H1 (cell line): ENCODE results near the gene PSPC1. TPM values are rescaled to one million over a fixed set of nuclear protein-coding genes. Genes with fewer than 3 reads are reported as not detected.

Experiments
- BACH1 ChIP-seq: IDR thresholded peaks from 2 replicates; pipeline ENCODE4 v1.6.1; 2012; ENCODE audit warnings: low read length, improper control_type of control experiment
- JUND ChIP-seq: IDR thresholded peaks from 2 replicates; pipeline ENCODE4 v1.6.1; 2011; ENCODE audit warnings: mild to moderate bottlenecking, improper control_type of control experiment, low read length
- MAFK ChIP-seq: IDR thresholded peaks from 2 replicates; pipeline ENCODE4 v1.6.1; 2012; ENCODE audit warnings: low read depth, mild to moderate bottlenecking, improper control_type of control experiment, low read length
- NANOG ChIP-seq: IDR thresholded peaks from 2 replicates; pipeline ENCODE4 v1.6.1; 2011; ENCODE audit warnings: low read length, low read depth, mild to moderate bottlenecking, inconsistent platforms; ENCODE audit not compliant: insufficient read depth, poor library complexity, severe bottlenecking
- PHF8 ChIP-seq: fragments of 200-600 bp; sonication (generic); conservative IDR thresholded peaks from 2 replicates; pipeline ENCODE4 v1.7.1; 2012; ENCODE audit warnings: low read depth, mild to moderate bottlenecking, inconsistent platforms, low read length, moderate library complexity
- POLR2A ChIP-seq, 2 experiments: IDR thresholded peaks; 1 replicate in 1 of 2; 2 replicates in 1 of 2; pipeline ENCODE4 v1.6.1; 2011; ENCODE audit warnings: low read depth in 2 of 2, low read length in 2 of 2, mild to moderate bottlenecking in 2 of 2; ENCODE audit errors: control extremely low read depth in 1 of 2
- SP2 ChIP-seq: IDR thresholded peaks from 2 replicates; pipeline ENCODE4 v1.6.1; 2012; ENCODE audit warnings: mild to moderate bottlenecking, low read length, inconsistent platforms
- SP4 ChIP-seq: IDR thresholded peaks from 2 replicates; pipeline ENCODE4 v1.6.1; 2012; ENCODE audit warnings: low read length, inconsistent platforms
- polyA plus RNA-seq, 7 experiments: library from polyadenylated mRNA; depleted of rRNA in 3 of 7; stranded (reverse) in 5 of 7; unstranded in 2 of 7; fragments of >200 nt in 5 of 7; fragments of 200-250 nt in 2 of 7; gene quantifications; 1 replicate in 5 of 7; 2 replicates in 1 of 7; 4 replicates in 1 of 7; pipeline versions ENCODE4 v1.2.1 to v1.2.3, GENCODE V29; 2011 to 2013; ENCODE audit warnings: missing spikeins in 2 of 7, mixed read lengths in 2 of 7
- total RNA-seq: library from RNA; stranded (reverse); fragmentation: NEBNext Ultra II Directional; extraction: Animal tissue kit (Norgen Biotek cat#: 25700); gene quantifications from 2 replicates; pipeline ENCODE4 v1.2.1, GENCODE V29; 2021
- TF ChIP-seq, protein P1 (sequence below): fragments of 300-600 bp; sonication (generic); IDR thresholded peaks from 2 replicates; pipeline ENCODE4 v1.7.1; 2012; ENCODE audit warnings: low read length, moderate library complexity, mild to moderate bottlenecking, inconsistent platforms; ENCODE audit not compliant: insufficient replicate concordance

Gene PSPC1
- total and polyA plus RNA-seq, 2 of the 8 experiments (the other 6 are each of a cell fraction or from before 2014, with no cell fraction given) = 53.4 to 97.4 TPM

DNA sequence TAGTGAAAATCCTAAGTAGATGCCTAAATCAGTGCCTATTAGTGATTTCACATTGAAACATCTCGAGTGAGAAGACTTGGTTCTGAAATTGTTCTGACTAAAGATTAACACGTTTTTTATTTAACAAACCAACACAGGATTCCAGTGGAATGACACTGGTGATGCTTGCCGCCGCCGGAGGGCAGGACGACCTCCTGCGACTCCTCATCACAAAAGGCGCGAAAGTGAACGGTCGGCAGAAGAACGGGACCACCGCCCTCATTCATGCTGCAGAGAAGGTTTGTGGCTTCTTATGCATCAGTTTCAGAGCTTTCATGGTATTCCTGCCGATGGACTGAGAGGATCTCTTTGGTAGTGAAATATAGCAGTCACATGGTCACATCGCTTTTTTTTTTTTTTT lies 121.2 kb downstream of the PSPC1 start (continued):
- TF ChIP-seq POLR2A (IDR thresholded peaks at IDR 0.05; ENCODE audit: control extremely low read depth in 1 of 2, low read depth in 2 of 2, low read length in 2 of 2) (no peak), MAFK (no peak), JUND (no peak), PHF8 (no peak), BACH1 (no peak), SP2 (no peak), SP4 (no peak), NANOG (no peak)
- TF ChIP-seq, protein P1, sequence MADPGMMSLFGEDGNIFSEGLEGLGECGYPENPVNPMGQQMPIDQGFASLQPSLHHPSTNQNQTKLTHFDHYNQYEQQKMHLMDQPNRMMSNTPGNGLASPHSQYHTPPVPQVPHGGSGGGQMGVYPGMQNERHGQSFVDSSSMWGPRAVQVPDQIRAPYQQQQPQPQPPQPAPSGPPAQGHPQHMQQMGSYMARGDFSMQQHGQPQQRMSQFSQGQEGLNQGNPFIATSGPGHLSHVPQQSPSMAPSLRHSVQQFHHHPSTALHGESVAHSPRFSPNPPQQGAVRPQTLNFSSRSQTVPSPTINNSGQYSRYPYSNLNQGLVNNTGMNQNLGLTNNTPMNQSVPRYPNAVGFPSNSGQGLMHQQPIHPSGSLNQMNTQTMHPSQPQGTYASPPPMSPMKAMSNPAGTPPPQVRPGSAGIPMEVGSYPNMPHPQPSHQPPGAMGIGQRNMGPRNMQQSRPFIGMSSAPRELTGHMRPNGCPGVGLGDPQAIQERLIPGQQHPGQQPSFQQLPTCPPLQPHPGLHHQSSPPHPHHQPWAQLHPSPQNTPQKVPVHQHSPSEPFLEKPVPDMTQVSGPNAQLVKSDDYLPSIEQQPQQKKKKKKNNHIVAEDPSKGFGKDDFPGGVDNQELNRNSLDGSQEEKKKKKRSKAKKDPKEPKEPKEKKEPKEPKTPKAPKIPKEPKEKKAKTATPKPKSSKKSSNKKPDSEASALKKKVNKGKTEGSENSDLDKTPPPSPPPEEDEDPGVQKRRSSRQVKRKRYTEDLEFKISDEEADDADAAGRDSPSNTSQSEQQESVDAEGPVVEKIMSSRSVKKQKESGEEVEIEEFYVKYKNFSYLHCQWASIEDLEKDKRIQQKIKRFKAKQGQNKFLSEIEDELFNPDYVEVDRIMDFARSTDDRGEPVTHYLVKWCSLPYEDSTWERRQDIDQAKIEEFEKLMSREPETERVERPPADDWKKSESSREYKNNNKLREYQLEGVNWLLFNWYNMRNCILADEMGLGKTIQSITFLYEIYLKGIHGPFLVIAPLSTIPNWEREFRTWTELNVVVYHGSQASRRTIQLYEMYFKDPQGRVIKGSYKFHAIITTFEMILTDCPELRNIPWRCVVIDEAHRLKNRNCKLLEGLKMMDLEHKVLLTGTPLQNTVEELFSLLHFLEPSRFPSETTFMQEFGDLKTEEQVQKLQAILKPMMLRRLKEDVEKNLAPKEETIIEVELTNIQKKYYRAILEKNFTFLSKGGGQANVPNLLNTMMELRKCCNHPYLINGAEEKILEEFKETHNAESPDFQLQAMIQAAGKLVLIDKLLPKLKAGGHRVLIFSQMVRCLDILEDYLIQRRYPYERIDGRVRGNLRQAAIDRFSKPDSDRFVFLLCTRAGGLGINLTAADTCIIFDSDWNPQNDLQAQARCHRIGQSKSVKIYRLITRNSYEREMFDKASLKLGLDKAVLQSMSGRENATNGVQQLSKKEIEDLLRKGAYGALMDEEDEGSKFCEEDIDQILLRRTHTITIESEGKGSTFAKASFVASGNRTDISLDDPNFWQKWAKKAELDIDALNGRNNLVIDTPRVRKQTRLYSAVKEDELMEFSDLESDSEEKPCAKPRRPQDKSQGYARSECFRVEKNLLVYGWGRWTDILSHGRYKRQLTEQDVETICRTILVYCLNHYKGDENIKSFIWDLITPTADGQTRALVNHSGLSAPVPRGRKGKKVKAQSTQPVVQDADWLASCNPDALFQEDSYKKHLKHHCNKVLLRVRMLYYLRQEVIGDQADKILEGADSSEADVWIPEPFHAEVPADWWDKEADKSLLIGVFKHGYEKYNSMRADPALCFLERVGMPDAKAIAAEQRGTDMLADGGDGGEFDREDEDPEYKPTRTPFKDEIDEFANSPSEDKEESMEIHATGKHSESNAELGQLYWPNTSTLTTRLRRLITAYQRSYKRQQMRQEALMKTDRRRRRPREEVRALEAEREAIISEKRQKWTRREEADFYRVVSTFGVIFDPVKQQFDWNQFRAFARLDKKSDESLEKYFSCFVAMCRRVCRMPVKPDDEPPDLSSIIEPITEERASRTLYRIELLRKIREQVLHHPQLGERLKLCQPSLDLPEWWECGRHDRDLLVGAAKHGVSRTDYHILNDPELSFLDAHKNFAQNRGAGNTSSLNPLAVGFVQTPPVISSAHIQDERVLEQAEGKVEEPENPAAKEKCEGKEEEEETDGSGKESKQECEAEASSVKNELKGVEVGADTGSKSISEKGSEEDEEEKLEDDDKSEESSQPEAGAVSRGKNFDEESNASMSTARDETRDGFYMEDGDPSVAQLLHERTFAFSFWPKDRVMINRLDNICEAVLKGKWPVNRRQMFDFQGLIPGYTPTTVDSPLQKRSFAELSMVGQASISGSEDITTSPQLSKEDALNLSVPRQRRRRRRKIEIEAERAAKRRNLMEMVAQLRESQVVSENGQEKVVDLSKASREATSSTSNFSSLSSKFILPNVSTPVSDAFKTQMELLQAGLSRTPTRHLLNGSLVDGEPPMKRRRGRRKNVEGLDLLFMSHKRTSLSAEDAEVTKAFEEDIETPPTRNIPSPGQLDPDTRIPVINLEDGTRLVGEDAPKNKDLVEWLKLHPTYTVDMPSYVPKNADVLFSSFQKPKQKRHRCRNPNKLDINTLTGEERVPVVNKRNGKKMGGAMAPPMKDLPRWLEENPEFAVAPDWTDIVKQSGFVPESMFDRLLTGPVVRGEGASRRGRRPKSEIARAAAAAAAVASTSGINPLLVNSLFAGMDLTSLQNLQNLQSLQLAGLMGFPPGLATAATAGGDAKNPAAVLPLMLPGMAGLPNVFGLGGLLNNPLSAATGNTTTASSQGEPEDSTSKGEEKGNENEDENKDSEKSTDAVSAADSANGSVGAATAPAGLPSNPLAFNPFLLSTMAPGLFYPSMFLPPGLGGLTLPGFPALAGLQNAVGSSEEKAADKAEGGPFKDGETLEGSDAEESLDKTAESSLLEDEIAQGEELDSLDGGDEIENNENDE = no peak
